ENCODE results near the gene GART.

- TF ChIP-seq CTCF (IDR thresholded peaks at IDR 0.05) (no peak), EP300 (IDR thresholded peaks at IDR 0.05) (no peak)
Measured at GRCh38 chr21:33543505-33544129, 1.7 kb upstream of the GART start.

All from suprapubic skin (tissue), 3 donors.